HG02884 (cell line): ENCODE measurements around the gene NRM.

Experiments
- ATAC-seq: cut with Tn5 transposase; IDR thresholded peaks from one replicate; pipeline ENCODE4 v1.9.1; 2021; ENCODE audit warnings: mild to moderate bottlenecking, moderate library complexity; ENCODE audit not compliant: unreplicated experiment

NRM gene

GRCh38 chr6:30689985-30690384 is 799 bp downstream of the NRM start:
- ATAC-seq, result no peak

GRCh38 chr6:30689022-30689865 is 1.5 kb downstream of the NRM start:
- no peak for ATAC-seq

GRCh38 chr6:30688569-30688968 is 2.2 kb downstream of the NRM start:
- ATAC-seq, result no peak

GRCh38 chr6:30687659-30688431 is 2.9 kb downstream of the NRM start:
- no peak for ATAC-seq

GRCh38 chr6:30686908-30687658 is 3.7 kb downstream of the NRM start:
- peak; percentile 35 for ATAC-seq

GRCh38 chr6:30686009-30686907 is 4.5 kb downstream of the NRM start, which contains the start of gene PPP1R18:
Gene PPP1R18, minus strand, starts transcription at chr6:30686645. Its CDS starts 627 bp downstream, at chr6:30686018.
- ATAC-seq, result no peak

GRCh38 chr6:30685157-30686008 is 5.4 kb downstream of the NRM start:
- no peak for ATAC-seq

GRCh38 chr6:30684386-30685156 is 6.2 kb downstream of the NRM start:
- no peak for ATAC-seq

GRCh38 chr6:30683980-30684338 is 6.8 kb downstream of the NRM start:
- no peak for ATAC-seq

GRCh38 chr6:30683183-30683979 is 7.4 kb downstream of the NRM start:
- no peak for ATAC-seq

GRCh38 chr6:30682143-30683117 is 8.4 kb downstream of the NRM start:
- peak; percentile 38 for ATAC-seq

GRCh38 chr6:30681766-30682142 is 9.0 kb downstream of the NRM start:
- no peak for ATAC-seq

GRCh38 chr6:30679765-30680535 is 10.8 kb downstream of the NRM start:
- no peak for ATAC-seq

GRCh38 chr6:30678964-30679726 is 11.6 kb downstream of the NRM start:
- ATAC-seq, result no peak

GRCh38 chr6:30676660-30677285 is 14.0 kb downstream of the NRM start:
- no peak for ATAC-seq
